GM19455 (cell line): Measurements from ENCODE around the gene SACM1L.
"Not testable (repeated sequence)": the region's sequence is repeated elsewhere in the genome, so short reads cannot be mapped to it uniquely, and the experiment has no call there.

Experiments
- ATAC-seq: cut with Tn5 transposase; IDR thresholded peaks from one replicate; pipeline ENCODE4 v1.9.1; 2021; ENCODE audit not compliant: unreplicated experiment

Gene SACM1L

GRCh38 chr3:45741247-45741646, 52.1 kb downstream of the SACM1L start:
- no peak for ATAC-seq

- ATAC-seq, result no peak
Measured at GRCh38 chr3:45741742-45742460, 52.7 kb downstream of the SACM1L start.

GRCh38 chr3:45742461-45743089, 53.4 kb downstream of the SACM1L start:
- no peak for ATAC-seq

GRCh38 chr3:45746165-45746776, 57.1 kb downstream of the SACM1L start:
- no peak for ATAC-seq

- ATAC-seq, result no peak
Measured at GRCh38 chr3:45746777-45747622, 57.8 kb downstream of the SACM1L start.

- ATAC-seq, result no peak
Measured at GRCh38 chr3:45748068-45748467, 58.9 kb downstream of the SACM1L start.

- not testable (repeated sequence) for ATAC-seq
Measured at GRCh38 chr3:45749036-45749600, 59.9 kb downstream of the SACM1L start.

GRCh38 chr3:45749880-45750279, 60.7 kb downstream of the SACM1L start:
- no peak for ATAC-seq

- ATAC-seq, result no peak
Measured at GRCh38 chr3:45751537-45752242, 62.5 kb downstream of the SACM1L start.

GRCh38 chr3:45753095-45753494, 63.9 kb downstream of the SACM1L start:
- ATAC-seq, result no peak

GRCh38 chr3:45754461-45754860, 65.3 kb downstream of the SACM1L start:
- no peak for ATAC-seq

- ATAC-seq, result no peak
Measured at GRCh38 chr3:45756055-45756454, 66.9 kb downstream of the SACM1L start.

- not testable (repeated sequence) for ATAC-seq
Measured at GRCh38 chr3:45757141-45757540, 67.9 kb downstream of the SACM1L start.

- no peak for ATAC-seq
Measured at GRCh38 chr3:45758871-45759270, 69.7 kb downstream of the SACM1L start.

GRCh38 chr3:45759851-45760250, 70.7 kb downstream of the SACM1L start:
- no peak for ATAC-seq

- ATAC-seq, result no peak
Measured at GRCh38 chr3:45760878-45761711, 71.9 kb downstream of the SACM1L start.

GRCh38 chr3:45761831-45762230, 72.6 kb downstream of the SACM1L start:
- no peak for ATAC-seq

- ATAC-seq, result no peak
Measured at GRCh38 chr3:45762647-45763302, 73.6 kb downstream of the SACM1L start.

GRCh38 chr3:45763303-45763675, 74.1 kb downstream of the SACM1L start:
- ATAC-seq, result no peak
